ENCODE measurements around the gene RAPGEF1.
"Not testable (repeated sequence)": the region's sequence is repeated elsewhere in the genome, so short reads cannot be mapped to it uniquely, and the experiment has no call there.

Gene RAPGEF1

GRCh38 chr9:131552030-131552429, 187.8 kb downstream of the RAPGEF1 start:
- H3K27ac ChIP-seq, result no peak overlapping the region
- no peak for TF ChIP-seq CTCF (IDR thresholded peaks at IDR 0.05)
- no peak for TF ChIP-seq ZFX (IDR thresholded peaks at IDR 0.05; ENCODE audit: borderline replicate concordance)

- not testable (repeated sequence) for H3K27ac ChIP-seq
Observed at GRCh38 chr9:131550465-131550864, 189.4 kb downstream of the RAPGEF1 start.

GRCh38 chr9:131549186-131549585, 190.7 kb downstream of the RAPGEF1 start:
- not testable (repeated sequence) for H3K27ac ChIP-seq

GRCh38 chr9:131546336-131547084, 193.4 kb downstream of the RAPGEF1 start:
- TF ChIP-seq ZFX (IDR thresholded peaks at IDR 0.05; ENCODE audit: borderline replicate concordance) (no peak), CTCF (IDR thresholded peaks at IDR 0.05) (no peak)
- peak overlapping the region; percentile 92 for H3K27ac ChIP-seq

- H3K27ac ChIP-seq, result peak overlapping the region; percentile 92
Observed at GRCh38 chr9:131545786-131546335, 194.0 kb downstream of the RAPGEF1 start.

GRCh38 chr9:131545003-131545785, 194.7 kb downstream of the RAPGEF1 start, which contains the start of gene PRRT1B:
Gene PRRT1B, plus strand, starts transcription at chr9:131545523. Its CDS starts 93 bp downstream, at chr9:131545616.
- TF ChIP-seq CTCF (IDR thresholded peaks at IDR 0.05) (peak; percentile 12; the same call in 1 of the 2 replicates), ZFX (IDR thresholded peaks at IDR 0.05; ENCODE audit: borderline replicate concordance) (no peak)
- H3K27ac ChIP-seq, result peak within 1 kb of the TSS; percentile 92

More at GRCh38 chr9:131545786-131546335, 194.0 kb downstream of the RAPGEF1 start:
- TF ChIP-seq CTCF (IDR thresholded peaks at IDR 0.05), result no peak
- no peak for TF ChIP-seq ZFX (IDR thresholded peaks at IDR 0.05; ENCODE audit: borderline replicate concordance)

GRCh38 chr9:131543141-131543540, 196.7 kb downstream of the RAPGEF1 start:
- H3K27ac ChIP-seq, result peak overlapping the region; percentile 92; the same call in 1 of the 2 replicates
- TF ChIP-seq CTCF (IDR thresholded peaks at IDR 0.05) (no peak), ZFX (IDR thresholded peaks at IDR 0.05; ENCODE audit: borderline replicate concordance) (no peak)

Measured in 22Rv1 (cell line).